Hematopoietic multipotent progenitor cell treated with erythropoietin and hydrocortisone succinate and interleukin-3 and kit ligand, for 6 days (in vitro differentiated cells): Measurements from ENCODE around the gene EIF6.

Experiments
- DNase-seq: peaks from one replicate; pipeline ENCODE4 v3.0.0-alpha.2; 2015

The EIF6 gene

DNA sequence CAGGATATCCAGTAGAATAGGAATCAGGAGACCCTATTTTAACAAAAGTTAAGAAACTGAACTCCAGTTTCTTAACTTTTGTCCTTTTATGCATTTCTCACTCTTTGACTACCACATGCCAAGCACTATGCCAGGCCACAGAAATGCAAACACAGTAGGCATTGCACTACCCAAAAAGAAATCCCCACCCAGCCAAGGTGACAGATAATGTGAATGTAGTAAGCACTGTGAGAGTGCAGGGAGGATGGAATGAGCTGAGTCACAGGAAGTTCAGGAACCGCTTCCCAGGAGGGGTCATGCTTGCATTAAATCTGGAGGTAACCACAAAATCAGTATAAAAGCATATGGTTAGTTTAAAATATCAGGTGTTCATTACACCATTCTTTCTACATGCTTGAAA, 27.7 kb upstream of the EIF6 start:
- DNase-seq: no peak

DNA sequence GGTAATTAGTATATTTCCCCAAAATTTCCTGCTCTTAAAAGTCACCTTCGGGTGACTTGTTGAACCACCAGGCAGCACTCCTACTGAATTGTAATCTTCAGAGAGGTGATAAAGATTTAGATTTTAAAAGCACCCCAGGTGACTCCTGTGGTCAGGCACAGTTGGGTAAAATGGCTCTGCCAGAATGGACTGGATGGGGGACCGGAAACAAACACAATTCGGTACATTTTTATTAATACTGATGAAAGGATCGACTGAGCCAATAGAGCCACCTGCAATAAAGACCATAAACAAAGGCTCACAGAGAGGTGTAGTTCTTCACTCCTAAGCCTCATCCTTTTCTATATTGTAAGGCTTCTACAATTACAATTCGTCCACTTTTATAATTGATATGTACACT, 27.2 kb upstream of the EIF6 start:
- no peak for DNase-seq

DNA sequence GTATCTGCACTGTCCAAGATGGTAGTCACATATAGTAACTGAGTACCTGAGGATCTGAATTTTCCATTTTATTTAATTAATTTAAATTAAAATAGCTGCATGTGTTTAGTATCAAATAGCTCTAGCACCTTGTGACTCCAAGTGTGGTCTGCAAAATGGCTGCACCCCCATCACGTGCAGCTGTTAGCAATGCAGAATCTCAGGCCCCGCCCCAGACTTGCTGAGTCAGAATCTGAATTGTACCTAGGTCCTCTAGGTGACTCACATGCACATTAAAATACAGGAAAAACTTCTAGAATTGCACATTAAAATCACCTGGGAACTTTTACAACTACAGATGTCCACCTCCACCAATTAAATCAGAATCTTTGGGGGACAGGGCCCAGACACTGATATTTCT, 26.8 kb upstream of the EIF6 start:
- peak; percentile 13 for DNase-seq

DNA sequence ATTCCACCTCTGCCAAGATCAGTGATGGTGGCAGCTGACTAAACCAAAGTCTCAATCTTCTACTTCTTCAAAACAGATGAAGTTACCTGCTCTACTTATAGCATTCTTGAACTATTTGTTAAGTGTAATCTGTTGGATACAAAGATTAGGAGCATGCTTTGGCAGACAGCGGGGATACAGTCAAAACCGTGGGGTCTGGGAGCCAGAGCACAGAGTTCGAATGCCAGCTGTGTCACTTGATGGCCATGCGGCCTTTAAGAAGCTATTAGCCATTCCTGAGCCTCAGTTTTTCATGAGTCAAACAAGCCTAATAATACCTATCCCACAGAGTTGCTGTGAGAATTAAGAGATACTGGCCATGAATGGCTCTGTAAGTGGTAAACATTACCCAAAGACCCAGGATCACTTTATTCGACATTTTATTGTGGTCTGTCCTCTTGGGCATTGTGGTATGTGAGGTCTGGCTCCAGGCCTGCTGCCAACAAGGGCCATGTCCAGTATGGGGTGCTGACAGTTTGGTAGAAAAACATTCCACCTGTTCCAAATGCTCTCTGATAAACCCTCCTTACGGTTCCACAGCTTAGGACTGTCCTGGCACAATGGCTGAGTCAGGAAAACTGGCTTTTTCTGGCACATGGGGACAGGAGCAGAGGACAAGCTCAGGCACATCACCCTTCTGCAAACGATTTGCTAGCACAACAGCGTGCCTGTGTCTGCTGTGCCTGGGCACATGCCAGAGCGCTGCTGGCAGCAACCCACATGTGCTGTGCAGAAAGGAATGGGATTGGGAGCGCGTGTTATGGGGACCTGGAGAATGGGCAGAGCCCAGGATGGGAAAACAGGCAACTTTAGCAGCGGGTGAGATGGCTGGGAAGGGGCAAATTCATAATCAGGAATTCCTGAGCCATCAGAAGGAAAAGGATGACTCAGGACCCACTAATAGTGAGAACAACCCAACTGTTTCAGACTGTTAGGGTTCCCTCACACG, 23.4 kb upstream of the EIF6 start:
- DNase-seq: no peak

DNA sequence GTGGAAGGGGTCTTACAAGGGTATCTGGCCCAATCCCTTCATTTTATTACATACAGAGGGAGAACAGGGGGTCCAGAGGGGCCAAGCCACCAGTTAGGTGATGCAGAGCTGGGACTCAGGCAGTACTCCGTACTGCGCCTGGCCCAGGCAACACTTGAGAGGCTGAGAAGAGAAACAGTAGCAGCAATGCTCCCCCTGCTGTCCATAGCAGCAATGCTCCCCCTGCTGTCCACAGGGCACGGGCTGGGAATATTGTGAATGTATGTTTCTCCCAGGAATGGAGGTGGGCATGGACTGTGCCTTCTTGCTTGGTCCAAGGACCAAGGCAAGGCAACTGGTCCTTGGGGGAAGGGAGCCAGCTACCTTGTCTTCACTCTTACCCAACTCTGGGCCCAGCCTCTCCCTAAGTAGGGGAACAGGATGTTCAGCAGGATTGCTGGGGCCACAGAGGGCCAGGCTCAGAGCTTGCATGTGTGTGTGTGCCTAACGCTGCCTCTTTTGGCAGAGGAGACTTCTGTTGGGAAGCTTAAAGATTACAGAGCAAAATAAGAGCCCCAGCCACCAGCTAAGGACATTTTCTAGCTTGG, 22.5 kb upstream of the EIF6 start:
- DNase-seq: peak; percentile 76

DNA sequence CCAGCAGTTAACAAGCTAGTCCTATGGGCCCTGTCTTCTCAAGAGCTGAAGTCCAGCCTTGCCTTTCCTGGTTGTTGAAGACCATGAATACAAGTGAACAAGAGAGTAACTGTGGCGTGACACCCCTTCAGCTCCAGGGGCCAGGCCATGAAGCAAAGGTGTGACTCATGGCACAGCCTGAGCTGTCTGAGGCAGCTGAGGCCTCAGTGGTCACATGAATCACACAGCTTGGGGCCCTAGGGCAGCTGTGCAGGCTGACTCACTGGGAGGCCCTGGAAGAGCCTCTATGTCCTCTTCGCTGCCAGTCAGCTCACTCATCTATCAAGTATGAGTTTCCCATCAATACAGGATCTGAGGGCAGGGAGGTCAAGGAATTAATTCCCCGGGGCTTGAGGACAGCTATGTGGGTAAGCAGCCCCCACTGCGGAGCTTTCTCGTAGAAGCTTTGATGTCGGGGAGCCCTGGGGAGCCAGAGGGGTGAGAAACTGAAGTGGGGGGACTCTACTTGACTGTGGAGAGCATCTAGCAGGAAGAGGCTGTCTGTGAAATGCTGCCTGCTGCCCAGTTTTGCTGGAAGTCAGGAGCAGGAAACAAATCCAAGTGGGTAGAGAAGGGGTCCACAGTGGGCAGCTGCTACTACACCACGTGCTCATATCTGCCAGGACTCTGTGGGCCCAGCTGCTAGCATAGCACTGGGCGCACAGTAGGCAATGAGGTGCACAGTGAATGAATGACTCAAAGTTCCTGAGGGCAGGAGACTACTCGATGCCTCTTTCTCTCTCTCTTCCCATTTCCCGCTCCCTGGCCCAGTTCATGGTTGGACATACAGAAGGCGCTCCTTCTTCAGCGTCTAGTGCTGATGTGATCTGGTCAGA, 21.3 kb upstream of the EIF6 start:
- DNase-seq: peak; percentile 35

DNA sequence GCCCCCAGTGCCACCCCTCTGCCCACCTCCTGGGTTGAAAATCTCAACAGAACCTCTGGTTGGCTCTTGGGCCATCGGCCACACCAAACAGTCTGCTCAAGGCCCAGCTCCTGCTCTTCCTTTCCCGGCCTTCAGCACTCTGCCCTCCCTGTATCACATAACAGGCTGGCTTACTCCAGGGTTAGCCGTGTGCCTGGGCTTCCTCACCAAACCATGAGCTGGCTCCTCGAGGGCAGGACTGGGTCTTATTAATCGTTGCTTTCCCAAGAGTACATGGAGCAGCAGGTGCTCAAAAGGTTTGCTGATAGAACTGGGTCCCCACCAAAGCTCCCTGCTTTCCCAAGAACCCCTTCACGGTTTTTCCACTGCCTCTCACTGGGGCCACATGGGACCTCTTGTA, 20.4 kb upstream of the EIF6 start:
- DNase-seq: no peak

DNA sequence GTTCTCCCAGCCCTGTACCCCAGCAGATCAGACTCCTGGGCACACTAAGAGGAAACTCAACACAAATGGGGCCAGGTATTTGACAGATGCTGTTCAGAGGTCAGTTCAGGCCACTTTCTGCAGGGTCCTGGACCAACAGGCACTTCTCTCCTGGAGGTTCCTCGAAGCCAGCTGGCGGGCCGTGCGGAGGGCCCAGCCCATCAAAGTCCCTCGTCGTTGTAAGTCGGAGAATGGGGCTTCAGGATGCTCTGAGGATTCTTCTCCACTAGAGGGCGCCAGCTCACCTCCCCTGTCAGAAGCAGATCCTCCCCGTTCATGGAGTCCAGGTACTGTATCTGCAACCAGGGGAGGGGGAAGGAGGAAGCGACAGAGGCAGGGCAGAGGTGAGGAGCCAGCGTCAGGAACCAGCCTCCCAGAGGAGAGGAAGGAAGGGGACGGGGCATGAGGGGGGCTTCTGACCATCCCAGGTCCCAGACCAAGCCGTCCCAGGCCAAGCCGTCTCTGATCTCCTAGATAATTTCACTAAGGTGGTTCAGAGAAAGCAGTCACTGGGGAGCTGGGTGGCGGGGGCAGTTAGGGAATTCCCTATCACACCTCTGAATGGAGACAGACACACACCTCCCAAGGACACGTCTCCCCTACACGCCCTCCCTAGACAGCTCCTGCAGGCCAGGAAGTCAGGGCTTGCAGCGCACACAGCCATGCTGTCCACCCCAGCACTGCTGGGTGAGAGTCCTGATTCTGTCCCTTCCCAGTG, 19.3 kb upstream of the EIF6 start:
- peak; percentile 92 for DNase-seq

DNA sequence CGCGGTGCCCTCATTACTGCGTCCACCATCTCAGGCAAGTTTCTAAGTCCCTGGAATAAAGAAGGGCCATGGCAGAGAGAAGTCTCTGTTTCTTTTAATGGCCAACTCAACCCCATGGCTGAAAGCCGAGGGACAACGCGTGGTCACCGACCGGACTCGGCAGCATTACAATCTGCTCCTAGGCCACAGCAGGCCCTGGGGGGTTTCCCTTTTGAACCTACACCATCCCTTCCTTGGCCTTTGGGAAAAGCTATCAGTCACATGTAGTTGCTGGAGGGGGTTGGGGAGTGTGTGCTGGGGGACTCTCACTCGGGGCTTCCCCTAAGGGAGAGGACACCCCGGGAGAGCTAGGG, 18.8 kb upstream of the EIF6 start:
- no peak for DNase-seq

DNA sequence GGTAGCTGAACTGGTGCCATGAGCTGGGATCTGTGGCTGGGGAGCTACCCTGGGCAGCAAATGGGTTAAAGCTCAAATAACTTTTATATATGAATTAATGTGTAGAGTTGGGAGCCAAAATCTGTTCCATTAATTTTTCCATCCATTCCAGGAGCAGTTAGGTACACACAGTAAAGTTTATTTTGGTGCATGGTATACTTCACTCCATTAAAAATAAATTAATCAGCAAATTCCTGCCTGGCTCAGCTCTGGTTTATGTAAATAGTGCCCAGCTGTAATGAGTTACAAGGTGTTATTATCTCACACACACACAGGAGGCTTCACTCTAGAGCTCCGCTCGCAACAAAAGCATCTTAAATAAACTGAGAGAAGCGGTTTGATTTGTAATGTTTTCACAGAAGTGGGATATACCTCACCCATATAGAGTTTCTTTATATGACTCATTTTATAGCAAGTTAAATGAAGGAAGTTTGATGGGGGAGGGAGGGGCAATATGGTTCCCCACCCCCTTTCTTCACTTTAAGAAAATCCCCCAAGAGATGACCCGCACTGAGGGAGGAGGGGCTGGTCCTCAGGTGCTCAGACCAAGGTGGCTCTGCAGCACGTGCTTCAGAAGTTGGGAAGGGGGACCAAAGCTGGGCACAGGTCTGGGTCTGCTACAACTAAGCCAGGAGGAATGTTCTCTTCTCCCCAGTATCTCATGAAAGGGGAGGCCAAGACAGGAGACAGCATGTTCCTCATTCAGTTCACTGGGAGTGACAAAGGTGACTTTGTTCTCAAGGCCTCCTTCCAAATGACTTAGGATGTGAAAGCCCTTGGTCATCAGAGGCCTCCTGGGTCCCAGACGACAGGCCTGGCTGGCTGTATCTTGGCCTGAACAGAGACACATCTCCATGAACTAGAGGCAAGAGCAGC, 18.1 kb upstream of the EIF6 start:
- DNase-seq: no peak

DNA sequence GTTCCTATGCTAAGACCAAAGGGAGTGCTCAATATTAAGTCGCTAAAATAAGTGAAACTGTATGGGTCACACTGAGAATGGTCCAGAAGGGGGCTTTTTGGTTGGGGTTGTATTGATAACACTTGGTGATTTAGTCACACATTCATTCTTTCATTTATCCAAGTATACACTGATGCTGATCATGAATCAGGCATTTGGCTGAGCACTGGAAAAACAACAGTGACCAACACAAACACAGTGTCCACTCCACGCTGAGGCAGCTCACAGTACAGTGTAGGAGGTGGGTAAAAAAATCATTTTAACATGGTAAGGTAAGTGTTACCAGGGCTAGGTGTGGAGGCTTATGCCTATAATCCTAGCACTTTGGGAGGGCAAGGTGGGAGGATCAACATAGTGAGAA, 16.9 kb upstream of the EIF6 start:
- no peak for DNase-seq

DNA sequence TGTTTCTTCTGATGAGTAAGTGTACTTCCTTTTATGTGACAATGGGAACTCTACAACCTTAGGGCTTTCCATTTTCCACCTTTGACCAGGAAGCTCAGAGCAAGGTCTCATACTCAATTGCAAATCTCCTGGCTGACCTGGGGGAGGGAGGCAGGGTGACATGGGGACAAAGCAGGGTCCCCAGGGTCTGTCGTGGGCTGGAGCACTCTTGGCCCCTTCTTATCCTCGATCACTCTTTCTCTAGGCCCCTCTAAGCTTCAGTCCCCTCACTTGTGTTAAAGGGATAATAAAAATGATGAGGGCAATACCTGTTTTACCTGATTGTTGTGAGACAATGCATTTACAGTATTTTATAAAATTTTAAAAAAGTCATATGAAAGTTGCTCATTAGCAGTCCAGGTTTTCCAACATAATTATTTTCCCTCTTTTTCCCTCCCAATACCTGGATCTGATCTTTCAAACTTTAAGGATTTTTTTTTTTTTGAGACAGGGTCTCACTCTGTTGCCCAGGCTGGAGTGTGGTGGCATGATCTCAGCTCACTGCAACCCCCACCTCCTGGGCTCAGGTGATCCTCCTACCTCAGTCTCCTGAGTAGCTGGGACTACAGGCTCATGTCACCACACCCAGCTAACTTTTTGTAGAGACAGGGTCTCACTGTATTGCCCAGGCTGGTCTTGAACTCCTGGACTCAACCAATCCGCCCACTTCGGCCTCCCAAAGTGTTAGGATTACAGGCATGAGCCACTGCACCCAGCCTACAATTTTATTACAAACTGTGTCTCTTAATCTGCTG, 16.1 kb upstream of the EIF6 start:
- no peak for DNase-seq

DNA sequence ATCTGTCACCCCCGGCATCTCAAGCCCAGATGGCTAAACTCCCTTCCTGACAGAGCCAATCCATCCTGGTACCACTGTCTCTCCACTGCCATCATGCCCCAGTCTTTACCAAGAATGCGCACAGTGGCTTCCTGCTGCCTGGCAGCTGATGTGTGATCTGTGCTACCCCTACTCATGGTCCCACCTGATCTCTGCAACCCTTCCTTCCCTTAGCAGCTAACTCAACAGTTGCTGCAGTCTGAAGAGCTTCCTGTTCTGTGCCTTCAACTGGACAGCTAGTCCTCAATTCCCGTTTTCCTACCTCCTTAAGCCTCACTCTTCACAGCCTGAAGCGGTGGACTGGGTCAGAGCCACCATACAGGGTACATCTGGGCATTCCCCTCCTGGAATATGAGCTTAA, 15.2 kb upstream of the EIF6 start:
- no peak for DNase-seq

DNA sequence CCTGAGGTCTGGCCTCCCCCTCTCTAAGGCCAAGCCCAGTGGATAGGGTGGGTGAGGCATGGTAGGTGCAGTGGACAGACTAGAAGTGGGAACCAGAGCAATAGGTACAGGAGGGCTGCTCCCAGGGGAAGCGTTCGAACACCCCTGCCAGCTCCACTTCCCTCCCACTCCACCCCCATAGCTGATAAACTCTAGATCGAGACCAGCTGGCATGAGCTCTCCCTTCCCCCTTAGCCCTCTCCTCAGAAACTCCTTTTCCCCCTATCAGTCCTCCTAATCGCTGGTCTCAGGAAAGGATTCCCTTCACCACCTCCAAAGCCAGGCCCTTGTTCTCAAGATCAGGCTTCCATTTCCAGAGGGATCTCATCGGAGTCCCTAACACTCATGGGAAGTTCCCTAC, 13.7 kb upstream of the EIF6 start:
- no peak for DNase-seq

DNA sequence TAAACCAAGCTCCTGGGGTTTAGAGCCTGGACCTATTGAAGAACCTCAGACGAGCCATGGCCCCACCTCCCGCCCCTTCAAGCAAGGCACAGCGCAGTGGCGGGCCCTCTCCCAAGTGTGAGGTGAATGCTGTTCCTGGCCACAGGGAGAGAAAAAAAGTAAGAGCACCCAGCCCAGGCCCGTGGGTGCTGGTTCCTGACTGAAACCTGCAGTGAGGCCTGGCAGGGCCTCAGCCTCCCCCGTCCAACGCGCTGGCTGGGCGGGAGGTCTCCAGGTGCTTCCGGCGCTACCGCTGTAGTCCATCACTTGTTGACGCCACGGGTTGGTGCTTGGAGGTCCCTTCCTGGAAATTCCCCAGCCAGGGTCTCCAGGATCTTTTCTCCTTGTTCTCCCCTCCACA, 13.2 kb upstream of the EIF6 start:
- no peak for DNase-seq

DNA sequence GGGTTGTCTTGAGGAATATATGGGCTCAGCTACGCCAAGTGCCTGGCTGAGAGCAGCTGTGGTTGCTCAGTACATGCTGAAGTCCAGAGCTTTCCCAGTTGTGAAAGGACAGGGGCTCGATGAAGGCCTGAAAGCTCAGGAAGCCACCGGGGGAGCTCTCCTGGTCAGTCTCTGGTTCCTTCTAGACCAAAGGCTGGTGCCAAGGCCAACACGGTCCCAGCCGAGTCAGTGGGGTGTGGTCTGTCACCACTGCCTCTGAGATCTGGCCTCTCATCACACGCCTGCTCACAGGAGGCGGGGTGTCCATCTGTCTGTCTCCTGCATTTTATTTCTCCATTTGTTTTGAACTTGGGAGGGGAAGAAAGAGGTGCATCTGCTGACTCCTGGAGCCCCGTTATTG, 12.6 kb upstream of the EIF6 start:
- peak; percentile 59 for DNase-seq

DNA sequence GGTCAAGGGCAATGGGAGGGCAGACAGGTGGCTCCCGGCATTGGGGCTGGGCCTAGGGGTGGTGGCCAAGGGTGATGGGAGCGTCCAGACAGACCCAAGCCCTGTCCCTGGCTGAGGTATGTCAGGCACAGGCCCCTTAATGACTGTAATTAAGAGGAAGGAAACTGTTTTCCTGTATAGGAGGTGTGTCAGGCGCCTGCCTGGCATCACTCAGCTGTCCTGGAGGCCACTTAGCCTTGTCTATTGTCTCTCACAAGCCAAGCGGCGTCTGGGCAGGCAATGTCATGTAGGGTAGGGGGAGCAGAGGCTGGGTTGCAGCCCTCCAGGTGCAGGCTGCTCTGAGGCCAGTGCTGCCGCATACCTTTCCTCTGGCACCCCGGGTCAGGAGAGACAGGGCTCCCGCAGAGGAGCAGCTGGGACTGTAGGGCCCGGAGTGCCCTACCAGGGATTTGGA, 11.6 kb upstream of the EIF6 start:
- DNase-seq: no peak

DNA sequence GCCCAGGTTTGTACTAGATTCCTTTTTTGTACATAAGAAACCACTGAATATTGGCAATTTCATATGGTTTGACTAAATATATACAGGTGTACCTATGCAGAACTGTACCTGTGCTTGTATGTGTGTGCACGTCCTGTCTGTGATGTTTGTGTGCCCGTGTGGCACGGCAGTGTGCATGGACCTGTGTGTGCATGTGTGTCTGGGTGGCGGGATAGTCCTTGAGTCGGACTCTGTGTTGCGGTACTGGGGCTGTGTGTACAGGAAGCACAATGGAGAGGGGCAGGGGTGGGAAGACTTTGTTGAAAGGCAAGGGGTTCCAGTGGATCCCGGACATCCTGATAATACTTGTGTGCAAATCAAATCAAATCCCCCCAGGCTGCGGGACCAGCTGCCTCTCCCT, 11.1 kb upstream of the EIF6 start:
- no peak for DNase-seq

DNA sequence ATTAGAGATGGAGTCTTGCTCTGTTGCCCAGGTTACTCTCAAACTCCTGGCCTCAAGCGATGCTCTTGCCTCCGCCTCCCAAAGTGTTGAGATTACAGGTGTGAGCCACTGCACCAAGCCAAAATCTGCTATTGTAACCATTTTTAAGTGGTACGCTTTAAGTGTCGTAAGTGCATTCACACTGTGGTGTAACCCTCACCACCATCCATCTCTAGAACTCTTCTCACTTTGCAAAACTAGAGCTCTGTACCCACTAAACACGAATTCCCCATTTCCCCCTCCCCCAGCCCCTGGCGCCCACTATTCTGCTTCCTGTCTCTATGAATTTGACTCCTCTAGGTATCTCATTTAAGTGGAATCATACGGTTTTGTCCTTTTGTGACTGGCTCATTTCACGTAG, 10.5 kb upstream of the EIF6 start:
- DNase-seq: no peak

DNA sequence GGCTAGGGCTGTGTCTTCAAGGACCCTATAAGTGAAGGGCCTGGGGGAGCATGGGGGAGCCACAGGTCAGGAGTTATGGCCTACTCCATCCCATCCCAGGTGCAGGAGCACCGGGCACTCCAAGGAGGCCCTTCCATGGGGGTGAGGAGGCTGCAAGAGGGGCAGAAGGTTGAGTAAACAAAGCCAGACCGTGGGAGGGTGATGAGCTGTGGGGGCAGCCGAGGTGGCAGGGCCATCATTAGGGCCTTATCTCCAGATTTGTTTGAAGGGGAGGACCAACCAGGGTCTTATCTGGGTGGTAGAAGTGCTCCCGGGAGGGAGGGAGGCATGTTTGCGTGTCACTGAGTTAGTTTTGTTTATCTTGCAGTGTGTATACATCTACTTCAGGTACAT, 9.7 kb upstream of the EIF6 start:
- DNase-seq: no peak
